SK-N-SH treated with all-trans-retinoic acid at 6 μM for 48 hours (cell line): ENCODE measurements around the gene TMEM270.

Experiments
- BACH2 ChIP-seq: fragments of 250-450 bp; sonication (Bioruptor Pico); IDR thresholded peaks from 2 replicates; pipeline ENCODE4 v1.9.0; 2021; ENCODE audit warnings: mild to moderate bottlenecking, borderline replicate concordance
- GLIS3 ChIP-seq: fragments of 250-450 bp; sonication (Bioruptor Pico); IDR thresholded peaks from 2 replicates; pipeline ENCODE4 v1.5.0; 2020; ENCODE audit warnings: mild to moderate bottlenecking, moderate library complexity
- OSR1 ChIP-seq: fragments of 250-450 bp; sonication (Bioruptor Pico); IDR thresholded peaks from 2 replicates; pipeline ENCODE4 v1.8.0; 2022; ENCODE audit warnings: moderate library complexity, mild to moderate bottlenecking, inconsistent platforms
- TOX ChIP-seq: fragments of 250-450 bp; sonication (Bioruptor Pico); IDR thresholded peaks from 2 replicates; pipeline ENCODE4 v1.8.0; 2021; ENCODE audit warnings: mild to moderate bottlenecking, moderate library complexity, borderline replicate concordance
- ZC3H10 ChIP-seq: fragments of 250-450 bp; sonication (Bioruptor Pico); IDR thresholded peaks from 2 replicates; pipeline ENCODE4 v1.5.1; 2021; ENCODE audit warnings: mild to moderate bottlenecking, moderate library complexity
- ZFP3 ChIP-seq: fragments of 250-450 bp; sonication (Bioruptor Pico); IDR thresholded peaks from 2 replicates; pipeline ENCODE4 v1.5.0; 2020; ENCODE audit warnings: mild to moderate bottlenecking, moderate library complexity
- ZFP30 ChIP-seq: fragments of 450-650 bp; formaldehyde crosslinking; IDR thresholded peaks from 2 replicates; pipeline ENCODE4 v1.5.0; 2022; ENCODE audit warnings: mild to moderate bottlenecking, moderate library complexity
- TF ChIP-seq, protein P1 (sequence below): fragments of 250-450 bp; sonication (Bioruptor Pico); IDR thresholded peaks from 2 replicates; pipeline ENCODE4 v1.5.1; 2020; ENCODE audit warnings: low read depth, mild to moderate bottlenecking, moderate library complexity
- TF ChIP-seq, protein P2 (sequence below): fragments of 250-450 bp; sonication (Bioruptor Pico); IDR thresholded peaks from 2 replicates; pipeline ENCODE4 v1.8.0; 2020; ENCODE audit warnings: mild to moderate bottlenecking, moderate library complexity, borderline replicate concordance

DNA sequence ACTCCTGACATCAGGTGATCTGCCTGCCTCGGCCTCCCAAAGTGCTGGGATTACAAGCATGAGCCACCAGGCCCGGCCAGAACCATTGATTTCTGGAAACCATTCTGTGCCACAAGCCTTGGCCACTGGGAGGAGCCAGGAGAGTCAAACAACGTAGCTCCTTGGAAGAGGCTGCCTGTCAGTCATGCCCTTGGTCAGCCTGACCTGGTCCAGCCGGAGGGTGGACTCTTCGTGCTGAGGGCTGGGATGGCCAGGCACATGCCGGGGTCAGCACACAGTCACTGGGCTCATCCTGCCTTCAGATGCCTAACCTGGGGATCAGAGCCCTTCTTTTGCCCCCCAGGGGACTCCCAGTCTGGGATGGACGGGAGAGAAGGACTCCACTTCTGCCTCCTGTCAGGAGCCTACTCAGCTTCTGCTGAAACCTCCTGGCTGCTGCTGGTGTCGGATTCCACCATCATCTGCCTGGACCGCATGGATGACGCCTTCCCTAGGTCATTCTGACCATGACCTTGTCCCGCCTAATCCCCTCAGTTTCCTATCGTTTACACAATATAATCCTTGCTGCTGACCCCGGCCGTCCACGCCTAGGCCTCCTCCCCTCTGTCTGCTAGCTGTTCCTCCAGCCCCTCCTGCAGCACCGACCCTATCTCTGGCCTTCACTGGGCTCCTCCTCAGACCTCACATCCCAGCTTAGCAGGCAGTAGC lies 30.4 kb downstream of the TMEM270 start:
- TF ChIP-seq ZC3H10 (CRISPR knock-in tag) (no peak), ZFP30 (CRISPR knock-in tag) (no peak), OSR1 (CRISPR knock-in tag) (no peak), BACH2 (CRISPR knock-in tag) (no peak), ZFP3 (no peak), TOX (no peak), GLIS3 (CRISPR knock-in tag) (no peak)
- TF ChIP-seq, protein P1, sequence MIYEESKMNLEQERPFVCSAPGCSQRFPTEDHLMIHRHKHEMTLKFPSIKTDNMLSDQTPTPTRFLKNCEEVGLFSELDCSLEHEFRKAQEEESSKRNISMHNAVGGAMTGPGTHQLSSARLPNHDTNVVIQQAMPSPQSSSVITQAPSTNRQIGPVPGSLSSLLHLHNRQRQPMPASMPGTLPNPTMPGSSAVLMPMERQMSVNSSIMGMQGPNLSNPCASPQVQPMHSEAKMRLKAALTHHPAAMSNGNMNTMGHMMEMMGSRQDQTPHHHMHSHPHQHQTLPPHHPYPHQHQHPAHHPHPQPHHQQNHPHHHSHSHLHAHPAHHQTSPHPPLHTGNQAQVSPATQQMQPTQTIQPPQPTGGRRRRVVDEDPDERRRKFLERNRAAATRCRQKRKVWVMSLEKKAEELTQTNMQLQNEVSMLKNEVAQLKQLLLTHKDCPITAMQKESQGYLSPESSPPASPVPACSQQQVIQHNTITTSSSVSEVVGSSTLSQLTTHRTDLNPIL: no peak
- TF ChIP-seq, protein P2, sequence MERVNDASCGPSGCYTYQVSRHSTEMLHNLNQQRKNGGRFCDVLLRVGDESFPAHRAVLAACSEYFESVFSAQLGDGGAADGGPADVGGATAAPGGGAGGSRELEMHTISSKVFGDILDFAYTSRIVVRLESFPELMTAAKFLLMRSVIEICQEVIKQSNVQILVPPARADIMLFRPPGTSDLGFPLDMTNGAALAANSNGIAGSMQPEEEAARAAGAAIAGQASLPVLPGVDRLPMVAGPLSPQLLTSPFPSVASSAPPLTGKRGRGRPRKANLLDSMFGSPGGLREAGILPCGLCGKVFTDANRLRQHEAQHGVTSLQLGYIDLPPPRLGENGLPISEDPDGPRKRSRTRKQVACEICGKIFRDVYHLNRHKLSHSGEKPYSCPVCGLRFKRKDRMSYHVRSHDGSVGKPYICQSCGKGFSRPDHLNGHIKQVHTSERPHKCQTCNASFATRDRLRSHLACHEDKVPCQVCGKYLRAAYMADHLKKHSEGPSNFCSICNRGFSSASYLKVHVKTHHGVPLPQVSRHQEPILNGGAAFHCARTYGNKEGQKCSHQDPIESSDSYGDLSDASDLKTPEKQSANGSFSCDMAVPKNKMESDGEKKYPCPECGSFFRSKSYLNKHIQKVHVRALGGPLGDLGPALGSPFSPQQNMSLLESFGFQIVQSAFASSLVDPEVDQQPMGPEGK (CRISPR knock-in tag): no peak
